ENCODE data around the gene EGR4.

DNA sequence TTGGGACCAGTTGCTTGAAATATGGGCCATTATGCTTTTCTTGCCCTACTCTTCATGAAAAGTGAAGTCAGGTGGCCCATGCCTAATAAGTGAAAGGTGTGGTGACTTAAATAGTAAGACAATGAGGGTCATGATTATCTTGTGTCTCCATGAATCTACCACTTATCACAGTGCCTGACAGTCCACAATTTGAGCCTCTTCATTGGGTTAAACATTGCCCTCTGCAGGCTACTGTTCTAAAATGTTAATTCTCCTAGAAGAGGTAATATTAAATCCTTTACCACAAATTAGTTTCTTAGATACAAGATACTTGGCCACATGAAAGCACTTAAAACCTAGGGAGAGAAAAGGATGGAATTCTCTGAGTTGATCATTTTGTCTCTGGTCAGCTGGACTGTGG, 4.0 kb downstream of the EGR4 start:
- no peak for TF ChIP-seq POLR2A (IDR thresholded peaks at IDR 0.05)
- TF ChIP-seq, protein P1, sequence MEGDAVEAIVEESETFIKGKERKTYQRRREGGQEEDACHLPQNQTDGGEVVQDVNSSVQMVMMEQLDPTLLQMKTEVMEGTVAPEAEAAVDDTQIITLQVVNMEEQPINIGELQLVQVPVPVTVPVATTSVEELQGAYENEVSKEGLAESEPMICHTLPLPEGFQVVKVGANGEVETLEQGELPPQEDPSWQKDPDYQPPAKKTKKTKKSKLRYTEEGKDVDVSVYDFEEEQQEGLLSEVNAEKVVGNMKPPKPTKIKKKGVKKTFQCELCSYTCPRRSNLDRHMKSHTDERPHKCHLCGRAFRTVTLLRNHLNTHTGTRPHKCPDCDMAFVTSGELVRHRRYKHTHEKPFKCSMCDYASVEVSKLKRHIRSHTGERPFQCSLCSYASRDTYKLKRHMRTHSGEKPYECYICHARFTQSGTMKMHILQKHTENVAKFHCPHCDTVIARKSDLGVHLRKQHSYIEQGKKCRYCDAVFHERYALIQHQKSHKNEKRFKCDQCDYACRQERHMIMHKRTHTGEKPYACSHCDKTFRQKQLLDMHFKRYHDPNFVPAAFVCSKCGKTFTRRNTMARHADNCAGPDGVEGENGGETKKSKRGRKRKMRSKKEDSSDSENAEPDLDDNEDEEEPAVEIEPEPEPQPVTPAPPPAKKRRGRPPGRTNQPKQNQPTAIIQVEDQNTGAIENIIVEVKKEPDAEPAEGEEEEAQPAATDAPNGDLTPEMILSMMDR (IDR thresholded peaks at IDR 0.05) = no peak
- TF ChIP-seq EP300 (IDR thresholded peaks at IDR 0.05) = no peak
- no peak for TF ChIP-seq POLR2AphosphoS5 (IDR thresholded peaks at IDR 0.05)
